ENCODE measurements around the gene EPOP. TPM values are rescaled to one million over a fixed set of nuclear protein-coding genes. Genes with fewer than 3 reads are reported as not detected.

Gene EPOP
- total RNA-seq, 1 donor: 1.3 TPM

- no peak for DNase-seq (ENCODE audit: low read depth)
- H3K4me3 ChIP-seq (ENCODE audit: low read depth, low read length): no peak overlapping the region
- TF ChIP-seq CTCF (IDR thresholded peaks at IDR 0.05; ENCODE audit: insufficient read depth, low read depth, low read length): no peak
Measured at GRCh38 chr17:38716368-38717005, 41.7 kb upstream of the EPOP start.

- TF ChIP-seq CTCF (IDR thresholded peaks at IDR 0.05; ENCODE audit: insufficient read depth, low read depth, low read length): no peak
- DNase-seq (ENCODE audit: low read depth): no peak
- no peak overlapping the region for H3K4me3 ChIP-seq (ENCODE audit: low read depth, low read length)
Measured at GRCh38 chr17:38715216-38715943, 40.6 kb upstream of the EPOP start.

GRCh38 chr17:38713456-38714075 is 38.8 kb upstream of the EPOP start:
- no peak for DNase-seq (ENCODE audit: low read depth)
- TF ChIP-seq CTCF (IDR thresholded peaks at IDR 0.05; ENCODE audit: insufficient read depth, low read depth, low read length): no peak
- no peak overlapping the region for H3K4me3 ChIP-seq (ENCODE audit: low read depth, low read length)

- DNase-seq (ENCODE audit: low read depth): no peak
- no peak for TF ChIP-seq CTCF (IDR thresholded peaks at IDR 0.05; ENCODE audit: insufficient read depth, low read depth, low read length)
Measured at GRCh38 chr17:38712593-38712992, 37.8 kb upstream of the EPOP start.

GRCh38 chr17:38711792-38712571 is 37.2 kb upstream of the EPOP start:
- no peak overlapping the region for H3K4me3 ChIP-seq (ENCODE audit: low read depth, low read length)
- DNase-seq (ENCODE audit: low read depth): no peak
- TF ChIP-seq CTCF (IDR thresholded peaks at IDR 0.05; ENCODE audit: insufficient read depth, low read depth, low read length): no peak

More at GRCh38 chr17:38712593-38712992, 37.8 kb upstream of the EPOP start:
- no peak overlapping the region for H3K4me3 ChIP-seq (ENCODE audit: low read depth, low read length)

- no peak overlapping the region for H3K4me3 ChIP-seq (ENCODE audit: low read depth, low read length)
- no peak for DNase-seq (ENCODE audit: low read depth)
- TF ChIP-seq CTCF (IDR thresholded peaks at IDR 0.05; ENCODE audit: insufficient read depth, low read depth, low read length): no peak
Measured at GRCh38 chr17:38710985-38711384, 36.2 kb upstream of the EPOP start.
